Measurements from ENCODE around the gene GPC1. TPM values are rescaled to one million over a fixed set of nuclear protein-coding genes. Genes with fewer than 3 reads are reported as not detected.
"Not testable (repeated sequence)": the region's sequence is repeated elsewhere in the genome, so short reads cannot be mapped to it uniquely, and the experiment has no call there.

GPC1 gene
- total and polyA plus RNA-seq, 12 donors, result 104 to 287 (median 181) TPM

GRCh38 chr2:240497082-240497481 is 61.6 kb downstream of the GPC1 start:
- H3K27me3 ChIP-seq; H3K4me1 ChIP-seq; DNase-seq; intact Hi-C loops (cut with DNase I); H3K27ac ChIP-seq; ATAC-seq; H3K4me3 ChIP-seq: not testable (repeated sequence)
- TF ChIP-seq, protein P1, sequence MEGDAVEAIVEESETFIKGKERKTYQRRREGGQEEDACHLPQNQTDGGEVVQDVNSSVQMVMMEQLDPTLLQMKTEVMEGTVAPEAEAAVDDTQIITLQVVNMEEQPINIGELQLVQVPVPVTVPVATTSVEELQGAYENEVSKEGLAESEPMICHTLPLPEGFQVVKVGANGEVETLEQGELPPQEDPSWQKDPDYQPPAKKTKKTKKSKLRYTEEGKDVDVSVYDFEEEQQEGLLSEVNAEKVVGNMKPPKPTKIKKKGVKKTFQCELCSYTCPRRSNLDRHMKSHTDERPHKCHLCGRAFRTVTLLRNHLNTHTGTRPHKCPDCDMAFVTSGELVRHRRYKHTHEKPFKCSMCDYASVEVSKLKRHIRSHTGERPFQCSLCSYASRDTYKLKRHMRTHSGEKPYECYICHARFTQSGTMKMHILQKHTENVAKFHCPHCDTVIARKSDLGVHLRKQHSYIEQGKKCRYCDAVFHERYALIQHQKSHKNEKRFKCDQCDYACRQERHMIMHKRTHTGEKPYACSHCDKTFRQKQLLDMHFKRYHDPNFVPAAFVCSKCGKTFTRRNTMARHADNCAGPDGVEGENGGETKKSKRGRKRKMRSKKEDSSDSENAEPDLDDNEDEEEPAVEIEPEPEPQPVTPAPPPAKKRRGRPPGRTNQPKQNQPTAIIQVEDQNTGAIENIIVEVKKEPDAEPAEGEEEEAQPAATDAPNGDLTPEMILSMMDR (IDR thresholded peaks at IDR 0.05), result peak in 2 of 9 donors; percentile 7 to 15
- H3K9me3 ChIP-seq, result peaks cover 0 to 11% (median 6%) of the 10 kb centered on the region in 11 donors
- whole genome bisulfite sequencing, 2 donors, result 97 to 98% methylated on average over 7 of the region's 7 CpGs
- peaks cover 0 to 40% (median 0%) of the 10 kb centered on the region in 9 donors for H3K36me3 ChIP-seq

DNA sequence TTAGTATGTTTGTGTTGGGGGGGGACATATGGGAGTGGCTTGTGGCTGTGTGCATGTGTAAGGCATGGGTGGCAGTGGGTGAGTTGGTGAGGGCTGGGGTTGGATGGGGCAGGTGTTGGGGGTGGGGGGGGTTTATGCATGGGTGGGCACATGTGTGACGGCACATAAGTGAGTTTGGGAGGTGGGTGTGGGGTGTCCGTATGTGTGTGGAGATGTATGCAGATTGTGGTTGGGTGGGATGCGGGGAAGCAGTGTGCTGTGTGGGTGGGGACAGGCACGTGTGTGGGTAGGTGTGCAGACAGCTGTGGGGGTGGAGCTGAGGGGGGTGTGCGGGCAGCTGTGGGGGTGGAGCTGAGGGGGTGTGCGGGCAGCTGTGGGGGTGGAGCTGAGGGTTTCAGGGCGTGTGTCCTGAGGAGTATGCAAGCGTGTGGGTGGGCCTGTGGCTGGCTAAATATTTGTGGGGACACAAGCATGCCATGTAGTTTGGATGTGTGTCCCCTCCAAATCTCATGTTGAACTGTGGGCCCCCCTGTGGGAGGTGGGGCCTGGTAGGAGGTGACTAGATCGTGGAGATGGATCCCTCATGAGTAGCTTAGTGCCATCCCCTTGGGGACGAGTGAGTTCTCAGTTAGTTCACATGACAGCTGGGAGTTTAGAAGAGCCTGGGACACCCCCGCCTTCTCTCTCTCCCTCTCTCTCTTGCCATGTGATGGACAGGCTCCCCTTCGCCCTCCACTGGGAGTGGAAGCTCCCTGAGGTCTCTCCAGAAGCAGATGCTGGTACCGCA is 62.9 kb downstream of the GPC1 start:
- Histone ChIP-seq H3K4me1 (no peaks in the 10 kb centered on the region), H3K36me3 (peaks cover 0 to 40% (median 0%) of the 10 kb centered on the region in 9 donors), H3K4me3 (no peak overlapping the region), H3K9me3 (no peaks in the 10 kb centered on the region), H3K27me3 (no peaks in the 10 kb centered on the region), H3K27ac (no peak overlapping the region)
- intact Hi-C loops (cut with DNase I), result no loop called here
- no peak for DNase-seq
- WGBS, 2 donors, result 89 to 90% methylated on average over 12 to 13 of the region's 13 CpGs
- no peak for ATAC-seq
- TF ChIP-seq, protein P1 (IDR thresholded peaks at IDR 0.05), result no peak

- Histone ChIP-seq H3K9me3 (no peaks in the 10 kb centered on the region), H3K27me3 (no peaks in the 10 kb centered on the region), H3K36me3 (peaks cover 0 to 40% (median 0%) of the 10 kb centered on the region in 9 donors), H3K27ac (no peak overlapping the region), H3K4me1 (no peaks in the 10 kb centered on the region), H3K4me3 (no peak overlapping the region)
- 93 to 96% methylated on average over 9 of the region's 9 CpGs for WGBS, 2 donors
- TF ChIP-seq, protein P1 (IDR thresholded peaks at IDR 0.05), result no peak
- no peak for DNase-seq
- intact Hi-C loops (cut with DNase I), result no loop called here
- no peak for ATAC-seq
These were observed 63.4 kb downstream of the GPC1 start for GRCh38 chr2:240498958-240499260.

- TF ChIP-seq, protein P1 (IDR thresholded peaks at IDR 0.05), result no peak
- peak in 3 of 8 donors; percentile 11 to 32 (median 23) for ATAC-seq
- no peak overlapping the region for H3K4me3 ChIP-seq
- H3K36me3 ChIP-seq, result peaks cover 0 to 40% (median 0%) of the 10 kb centered on the region in 9 donors
- no peaks in the 10 kb centered on the region for H3K27me3 ChIP-seq
- H3K9me3 ChIP-seq, result no peaks in the 10 kb centered on the region
- intact Hi-C loops (cut with DNase I), result loop anchor here in 1 of 10 donors (10.0 kb wide), 1 partner anchor 215 kb away; no protein-coding TSS in a partner anchor
- no peak overlapping the region for H3K27ac ChIP-seq
- H3K4me1 ChIP-seq, result no peaks in the 10 kb centered on the region
- WGBS, 2 donors, result 90 to 94% methylated on average over 31 to 32 of the region's 32 CpGs
- DNase-seq, result no peak
These were observed 64.1 kb downstream of the GPC1 start for GRCh38 chr2:240499309-240500301.

All from heart right ventricle (tissue), 16 donors.